ES-I3 (cell line): Measurements from ENCODE around the gene GPBP1L1.

Experiments
- H3K36me3 ChIP-seq: 2 replicates; pipeline ENCODE4 v1.6.1; 2013; ENCODE audit warnings: mild to moderate bottlenecking, low read length, control low read depth, moderate library complexity; ENCODE audit not compliant: insufficient read depth
- H3K4me1 ChIP-seq: 2 replicates; pipeline ENCODE4 v1.6.1; 2013; ENCODE audit warnings: mild to moderate bottlenecking, control low read depth, low read length; ENCODE audit not compliant: insufficient read depth
- H3K9ac ChIP-seq: 2 replicates; pipeline ENCODE4 v1.6.1; 2013; ENCODE audit warnings: low read depth, mild to moderate bottlenecking, low read length, moderate library complexity
- H3K9me3 ChIP-seq: 2 replicates; pipeline ENCODE4 v1.6.1; 2013; ENCODE audit warnings: mild to moderate bottlenecking, low read length, moderate library complexity; ENCODE audit not compliant: control insufficient read depth, insufficient read depth

GPBP1L1 gene

GRCh38 chr1:45635211-45635610 is 51.1 kb downstream of the GPBP1L1 start:
- Histone ChIP-seq H3K4me1 (no peaks in the 10 kb centered on the region), H3K9me3 (no peaks in the 10 kb centered on the region), H3K9ac (no peak overlapping the region; the same call in 1 of the 2 replicates), H3K36me3 (peaks cover 48% of the 10 kb centered on the region)

GRCh38 chr1:45630429-45630828 is 55.9 kb downstream of the GPBP1L1 start:
- Histone ChIP-seq H3K9ac (no peak overlapping the region), H3K4me1 (no peaks in the 10 kb centered on the region), H3K36me3 (peaks cover 40% of the 10 kb centered on the region), H3K9me3 (no peaks in the 10 kb centered on the region)

GRCh38 chr1:45629035-45629434 is 57.3 kb downstream of the GPBP1L1 start:
- H3K4me1 ChIP-seq: no peaks in the 10 kb centered on the region
- no peak overlapping the region for H3K9ac ChIP-seq
- no peaks in the 10 kb centered on the region for H3K9me3 ChIP-seq
- H3K36me3 ChIP-seq: peaks cover 28% of the 10 kb centered on the region

GRCh38 chr1:45623972-45624371 is 62.4 kb downstream of the GPBP1L1 start, which contains the start of gene CCDC17:
Gene CCDC17, minus strand, starts transcription at chr1:45624054. Its CDS starts 145 bp downstream, at chr1:45623909.
- Histone ChIP-seq H3K9me3 (no peaks in the 10 kb centered on the region), H3K36me3 (peaks cover 8% of the 10 kb centered on the region; the same call in 1 of the 2 replicates), H3K4me1 (no peaks in the 10 kb centered on the region), H3K9ac (no peak within 1 kb of the TSS)

GRCh38 chr1:45622524-45623394 is 63.6 kb downstream of the GPBP1L1 start:
- H3K9me3 ChIP-seq: no peaks in the 10 kb centered on the region
- H3K36me3 ChIP-seq: peaks cover 9% of the 10 kb centered on the region; the same call in 1 of the 2 replicates
- H3K4me1 ChIP-seq: no peaks in the 10 kb centered on the region
- no peak overlapping the region for H3K9ac ChIP-seq

- no peak overlapping the region for H3K9ac ChIP-seq
- peaks cover 13% of the 10 kb centered on the region for H3K36me3 ChIP-seq
- H3K4me1 ChIP-seq: no peaks in the 10 kb centered on the region
- H3K9me3 ChIP-seq: no peaks in the 10 kb centered on the region
Observed at GRCh38 chr1:45621895-45622523, 64.3 kb downstream of the GPBP1L1 start.

- H3K9me3 ChIP-seq: no peaks in the 10 kb centered on the region
- H3K4me1 ChIP-seq: no peaks in the 10 kb centered on the region
- peaks cover 16% of the 10 kb centered on the region for H3K36me3 ChIP-seq
- H3K9ac ChIP-seq: no peak overlapping the region
Observed at GRCh38 chr1:45621501-45621836, 64.9 kb downstream of the GPBP1L1 start.

- Histone ChIP-seq H3K36me3 (peaks cover 22% of the 10 kb centered on the region), H3K9me3 (no peaks in the 10 kb centered on the region), H3K9ac (no peak overlapping the region), H3K4me1 (no peaks in the 10 kb centered on the region)
Observed at GRCh38 chr1:45620588-45621500, 65.5 kb downstream of the GPBP1L1 start.

- Histone ChIP-seq H3K9ac (no peak overlapping the region), H3K4me1 (no peaks in the 10 kb centered on the region), H3K9me3 (no peaks in the 10 kb centered on the region), H3K36me3 (peaks cover 32% of the 10 kb centered on the region)
Observed at GRCh38 chr1:45619149-45619921, 67.0 kb downstream of the GPBP1L1 start.

GRCh38 chr1:45617618-45618017 is 68.7 kb downstream of the GPBP1L1 start:
- Histone ChIP-seq H3K9ac (no peak overlapping the region), H3K36me3 (peaks cover 44% of the 10 kb centered on the region)

GRCh38 chr1:45615885-45616284 is 70.4 kb downstream of the GPBP1L1 start:
- Histone ChIP-seq H3K4me1 (no peaks in the 10 kb centered on the region), H3K9me3 (no peaks in the 10 kb centered on the region), H3K9ac (no peak overlapping the region), H3K36me3 (peaks cover 50% of the 10 kb centered on the region)

More at GRCh38 chr1:45617618-45618017, 68.7 kb downstream of the GPBP1L1 start:
- H3K4me1 ChIP-seq: no peaks in the 10 kb centered on the region
- H3K9me3 ChIP-seq: no peaks in the 10 kb centered on the region

GRCh38 chr1:45612941-45613579 is 73.3 kb downstream of the GPBP1L1 start:
- H3K9me3 ChIP-seq: no peaks in the 10 kb centered on the region
- no peak overlapping the region for H3K9ac ChIP-seq
- H3K36me3 ChIP-seq: peaks cover 60% of the 10 kb centered on the region
- H3K4me1 ChIP-seq: peaks cover 5% of the 10 kb centered on the region; the same call in 1 of the 2 replicates

- Histone ChIP-seq H3K4me1 (peaks cover 15% of the 10 kb centered on the region), H3K9me3 (no peaks in the 10 kb centered on the region), H3K9ac (no peak overlapping the region), H3K36me3 (peaks cover 44% of the 10 kb centered on the region)
Observed at GRCh38 chr1:45610589-45611226, 75.6 kb downstream of the GPBP1L1 start.
